Erythroblast (primary cell): ENCODE data around the gene ZNF134.

ENCODE experiments used
- DNase-seq, 2 experiments: peaks; one replicate each; lab custom pipeline; 2025; lab: John Stamatoyannopoulos, UW
- GATA1 ChIP-seq: IDR thresholded peaks from 2 replicates; pipeline ENCODE4 v1.6.1; 2011; ENCODE audit warnings: low read depth, mild to moderate bottlenecking, control low read depth, low read length, moderate library complexity
- POLR2A ChIP-seq: IDR thresholded peaks from 2 replicates; pipeline ENCODE4 v1.6.1; 2011; ENCODE audit warnings: mild to moderate bottlenecking, low read length

ZNF134 gene

GRCh38 chr19:57611113-57611512 lies 2.9 kb upstream of the ZNF134 start:
- DNase-seq, result no peak
- no peak for TF ChIP-seq POLR2A
- TF ChIP-seq GATA1, result no peak

DNA sequence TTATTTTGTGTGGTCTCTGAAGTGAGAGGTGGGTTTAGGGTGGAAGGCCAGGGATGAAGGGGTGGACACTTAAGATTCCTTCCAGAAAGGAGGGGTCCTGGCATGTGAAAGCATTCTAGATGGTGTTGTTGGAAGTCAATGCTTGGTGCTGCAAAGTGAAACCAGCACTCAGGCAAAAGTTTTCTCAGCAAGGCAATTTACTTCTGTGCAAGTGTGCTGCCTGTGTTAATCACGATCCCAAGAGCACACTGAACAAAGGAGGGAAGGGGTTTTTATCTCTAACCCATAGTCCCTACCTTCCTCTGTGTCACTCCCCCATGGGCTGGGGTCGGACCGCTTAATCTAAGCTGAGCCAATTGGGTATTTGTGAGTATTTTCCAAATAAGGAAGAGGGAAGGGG lies 1.3 kb downstream of the ZNF134 start:
- no peak for TF ChIP-seq POLR2A
- no peak for TF ChIP-seq GATA1
- DNase-seq, result peak in 1 of 2 experiments; percentile 49

GRCh38 chr19:57620673-57621348 lies 6.8 kb downstream of the ZNF134 start:
- TF ChIP-seq GATA1 (no peak), POLR2A (no peak)
- peak; percentile 25 to 63 for DNase-seq

- DNase-seq, result no peak
- TF ChIP-seq POLR2A (no peak), GATA1 (no peak)
Measured at GRCh38 chr19:57623091-57623490, 9.0 kb downstream of the ZNF134 start.

- TF ChIP-seq GATA1, result no peak
- TF ChIP-seq POLR2A, result peak; percentile 62
- peak; percentile 94 to 95 for DNase-seq
Measured at GRCh38 chr19:57632987-57633831, 19.2 kb downstream of the ZNF134 start, which contains the start of gene ZNF211. ZNF211 (plus strand) TSS chr19:57633168; CDS start chr19:57633347, 179 bp downstream.

GRCh38 chr19:57633832-57634131 lies 19.7 kb downstream of the ZNF134 start:
- DNase-seq, result no peak
- TF ChIP-seq GATA1, result no peak

GRCh38 chr19:57637379-57637778 lies 23.3 kb downstream of the ZNF134 start:
- TF ChIP-seq GATA1 (no peak), POLR2A (no peak)
- DNase-seq, result peak; percentile 24 to 28

- DNase-seq, result peak in 1 of 2 experiments; percentile 33
- no peak for TF ChIP-seq GATA1
- no peak for TF ChIP-seq POLR2A
Measured at GRCh38 chr19:57641715-57642234, 27.7 kb downstream of the ZNF134 start.

DNA sequence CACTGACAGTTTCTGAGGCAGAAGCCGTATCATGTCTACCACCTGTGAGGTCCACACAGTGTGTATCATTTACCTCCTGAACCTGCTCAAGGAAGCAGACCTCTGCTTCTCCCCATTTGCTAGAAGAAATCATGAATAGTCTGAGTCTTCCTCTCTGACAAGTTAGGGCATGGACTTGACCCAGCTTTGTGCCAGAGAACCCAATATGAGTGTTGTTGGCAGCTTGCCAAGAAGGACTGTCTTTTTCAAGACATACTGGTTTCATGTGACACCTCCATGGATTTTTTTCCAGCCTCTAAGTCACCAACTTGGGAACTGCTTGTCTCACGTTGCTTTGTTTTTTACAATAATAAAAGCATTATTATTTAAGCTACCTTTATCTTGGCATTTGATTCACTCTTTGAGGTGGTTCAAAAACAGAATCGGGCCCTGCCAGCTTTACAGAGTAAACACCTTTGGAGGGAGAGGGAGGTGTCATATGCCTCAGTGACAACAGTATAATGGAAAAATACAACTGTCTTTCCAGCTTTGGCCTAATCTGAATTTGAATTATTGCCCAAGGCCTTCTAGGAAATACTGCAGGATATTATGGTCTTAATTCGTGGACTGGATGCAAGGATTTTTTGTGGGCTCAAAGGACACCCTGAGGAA lies 28.5 kb downstream of the ZNF134 start:
- DNase-seq, result peak; percentile 34 to 35
- TF ChIP-seq POLR2A, result no peak
- TF ChIP-seq GATA1, result no peak

GRCh38 chr19:57643734-57644133 lies 29.7 kb downstream of the ZNF134 start:
- no peak for DNase-seq
- no peak for TF ChIP-seq POLR2A

DNA sequence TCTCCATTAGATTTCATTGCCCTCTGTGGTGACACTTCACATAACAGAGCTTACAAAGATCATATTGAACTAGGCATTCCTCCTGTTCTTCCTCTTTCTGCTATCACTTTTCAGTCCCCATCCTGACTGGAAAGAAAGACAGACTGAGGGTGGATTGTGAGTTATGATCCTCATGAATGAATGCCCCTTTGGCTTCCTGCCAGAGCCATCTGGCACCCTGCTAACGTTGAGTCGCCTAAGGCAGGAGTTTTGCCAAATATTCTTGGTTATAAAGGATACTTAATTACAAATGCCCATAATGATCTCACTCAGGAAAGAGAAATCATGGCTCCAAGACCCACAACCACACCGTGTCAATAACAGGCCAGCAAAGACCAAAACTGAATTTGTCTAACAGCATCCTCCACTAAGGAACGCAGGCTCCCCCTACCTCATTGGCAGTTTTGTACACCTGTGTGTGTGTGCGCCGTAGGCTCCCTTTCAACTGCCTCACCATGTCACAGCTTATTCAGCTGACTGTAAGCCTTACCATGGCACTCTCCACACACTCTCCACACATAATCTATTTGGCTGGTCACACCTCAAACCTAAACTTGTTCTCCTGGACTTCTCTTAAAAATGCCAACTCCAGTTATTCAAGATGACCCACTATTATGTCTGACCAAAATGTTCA lies 34.4 kb downstream of the ZNF134 start:
- DNase-seq, result no peak
- no peak for TF ChIP-seq POLR2A
- TF ChIP-seq GATA1, result no peak

DNA sequence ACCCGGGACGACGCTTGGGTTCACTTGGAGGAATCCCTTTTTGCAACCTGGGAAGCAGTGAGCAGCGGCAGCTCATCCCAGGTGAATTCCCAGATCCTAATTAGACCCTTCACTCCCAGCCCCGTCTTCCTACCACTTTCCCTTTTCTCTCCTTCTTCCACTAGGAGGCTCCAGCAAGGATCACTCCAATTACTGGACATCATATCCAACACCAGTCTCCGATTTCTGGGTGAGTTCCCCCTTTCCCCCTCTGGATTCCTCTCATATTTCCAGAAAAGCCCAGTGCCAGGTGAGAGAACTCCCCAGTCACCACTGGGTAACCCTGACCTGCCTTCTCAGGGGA lies 37.6 kb downstream of the ZNF134 start:
- no peak for TF ChIP-seq POLR2A
- no peak for TF ChIP-seq GATA1
- DNase-seq, result no peak

- TF ChIP-seq GATA1 (no peak), POLR2A (no peak)
- no peak for DNase-seq
Measured at GRCh38 chr19:57653689-57654088, 39.6 kb downstream of the ZNF134 start.

GRCh38 chr19:57655443-57655842 lies 41.4 kb downstream of the ZNF134 start:
- TF ChIP-seq GATA1 (no peak), POLR2A (no peak)
- DNase-seq, result no peak
